ENCODE measurements around the gene NRG3.

DNA sequence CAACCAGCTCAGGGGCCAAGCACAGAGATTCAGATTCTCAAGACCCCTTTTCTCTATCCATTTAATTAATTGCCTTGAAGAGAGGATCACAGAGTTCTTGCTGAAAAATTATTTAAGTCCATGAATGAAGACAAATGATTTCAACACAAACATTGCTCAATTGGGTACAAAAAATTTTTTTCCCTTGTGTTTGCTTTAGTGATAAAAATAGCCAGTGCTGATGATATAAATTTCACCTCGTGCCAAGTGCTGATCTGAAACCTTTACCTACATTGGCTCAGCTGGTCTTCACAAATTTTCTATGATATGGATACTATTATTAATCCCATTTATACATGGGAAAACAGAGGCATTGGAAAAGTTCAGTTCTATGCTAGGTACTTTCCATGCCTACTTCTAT, 377.1 kb downstream of the NRG3 start:
- TF ChIP-seq, protein P1, sequence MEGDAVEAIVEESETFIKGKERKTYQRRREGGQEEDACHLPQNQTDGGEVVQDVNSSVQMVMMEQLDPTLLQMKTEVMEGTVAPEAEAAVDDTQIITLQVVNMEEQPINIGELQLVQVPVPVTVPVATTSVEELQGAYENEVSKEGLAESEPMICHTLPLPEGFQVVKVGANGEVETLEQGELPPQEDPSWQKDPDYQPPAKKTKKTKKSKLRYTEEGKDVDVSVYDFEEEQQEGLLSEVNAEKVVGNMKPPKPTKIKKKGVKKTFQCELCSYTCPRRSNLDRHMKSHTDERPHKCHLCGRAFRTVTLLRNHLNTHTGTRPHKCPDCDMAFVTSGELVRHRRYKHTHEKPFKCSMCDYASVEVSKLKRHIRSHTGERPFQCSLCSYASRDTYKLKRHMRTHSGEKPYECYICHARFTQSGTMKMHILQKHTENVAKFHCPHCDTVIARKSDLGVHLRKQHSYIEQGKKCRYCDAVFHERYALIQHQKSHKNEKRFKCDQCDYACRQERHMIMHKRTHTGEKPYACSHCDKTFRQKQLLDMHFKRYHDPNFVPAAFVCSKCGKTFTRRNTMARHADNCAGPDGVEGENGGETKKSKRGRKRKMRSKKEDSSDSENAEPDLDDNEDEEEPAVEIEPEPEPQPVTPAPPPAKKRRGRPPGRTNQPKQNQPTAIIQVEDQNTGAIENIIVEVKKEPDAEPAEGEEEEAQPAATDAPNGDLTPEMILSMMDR (IDR thresholded peaks at IDR 0.05; ENCODE audit: low read depth, low read length, poor library complexity, severe bottlenecking) = no peak
- no peak for TF ChIP-seq EZH2phosphoT487 (IDR thresholded peaks at IDR 0.05; ENCODE audit: borderline replicate concordance, low read length)

Data from DOHH2 (cell line).